Stimulated activated naive CD4-positive, alpha-beta T cell (primary cell): ENCODE measurements around the gene NFYB.
"Not testable (repeated sequence)": the region's sequence is repeated elsewhere in the genome, so short reads cannot be mapped to it uniquely, and the experiment has no call there.

ENCODE experiments used
- DNase-seq, 6 experiments: peaks; one replicate each; lab custom pipeline; 2025; lab: John Stamatoyannopoulos, UW

The NFYB gene

GRCh38 chr12:104114834-104115586 lies 23.0 kb downstream of the NFYB start:
- DNase-seq, result not testable (repeated sequence)

- no peak for DNase-seq
Measured at GRCh38 chr12:104109446-104110271, 28.4 kb downstream of the NFYB start.

GRCh38 chr12:104108755-104109445 lies 29.1 kb downstream of the NFYB start:
- peak; percentile 69 to 87 (median 76) for DNase-seq

GRCh38 chr12:104106965-104107364 lies 31.0 kb downstream of the NFYB start:
- DNase-seq, result no peak

- DNase-seq, result no peak
Measured at GRCh38 chr12:104105461-104105860, 32.5 kb downstream of the NFYB start.

- no peak for DNase-seq
Measured at GRCh38 chr12:104097954-104098353, 40.1 kb downstream of the NFYB start.

GRCh38 chr12:104095289-104095688 lies 42.7 kb downstream of the NFYB start:
- no peak for DNase-seq

- no peak for DNase-seq
Measured at GRCh38 chr12:104094284-104094683, 43.7 kb downstream of the NFYB start.

GRCh38 chr12:104091136-104091535 lies 46.9 kb downstream of the NFYB start:
- no peak for DNase-seq

GRCh38 chr12:104090685-104091084 lies 47.3 kb downstream of the NFYB start:
- DNase-seq, result no peak

- no peak for DNase-seq
Measured at GRCh38 chr12:104083769-104084475, 54.1 kb downstream of the NFYB start.

GRCh38 chr12:104080764-104081163 lies 57.2 kb downstream of the NFYB start:
- DNase-seq, result no peak

GRCh38 chr12:104079024-104079423 lies 59.0 kb downstream of the NFYB start:
- DNase-seq, result no peak

- no peak for DNase-seq
Measured at GRCh38 chr12:104073699-104074098, 64.3 kb downstream of the NFYB start.

GRCh38 chr12:104072099-104072498 lies 65.9 kb downstream of the NFYB start:
- DNase-seq, result no peak
